Neural progenitor cell (in vitro differentiated cells): ENCODE results near the gene IRX4.

Source experiments
- CTCF ChIP-seq: fragments of 200-600 bp; sonication (generic); IDR thresholded peaks from 2 replicates; pipeline ENCODE4 v1.5.1; 2017; ENCODE audit warnings: antibody characterized with exemption, mild to moderate bottlenecking
- EZH2 ChIP-seq: fragments of 200-600 bp; sonication (generic); IDR thresholded peaks from 2 replicates; pipeline ENCODE4 v1.6.1; 2017; ENCODE audit warnings: antibody characterized with exemption, mild to moderate bottlenecking, moderate library complexity
- EZH2phosphoT487 ChIP-seq: fragments of 200-600 bp; sonication (generic); IDR thresholded peaks from 2 replicates; pipeline ENCODE4 v1.6.1; 2017; ENCODE audit warnings: antibody characterized with exemption

GRCh38 chr5:1916041-1917001 lies 33.6 kb upstream of the IRX4 start:
- TF ChIP-seq EZH2, result no peak
- TF ChIP-seq CTCF, result no peak
- TF ChIP-seq EZH2phosphoT487, result no peak
